ENCODE results near the gene PDCD1. TPM values are rescaled to one million over a fixed set of nuclear protein-coding genes. Genes with fewer than 3 reads are reported as not detected.
"Not testable (repeated sequence)": the region's sequence is repeated elsewhere in the genome, so short reads cannot be mapped to it uniquely, and the experiment has no call there.

Gene PDCD1
- total RNA-seq: not detected in 2 replicates

- no peak for DNase-seq (ENCODE audit: extremely low read depth, low read depth, low spot score)
Observed at GRCh38 chr2:241858206-241859016, at the start of gene PDCD1. Gene PDCD1 (minus strand): TSS chr2:241858894. CDS start chr2:241858838, 56 bp downstream.

GRCh38 chr2:241907831-241908230 lies 49.1 kb upstream of the PDCD1 start:
- not testable (repeated sequence) for DNase-seq (ENCODE audit: extremely low read depth, low read depth, low spot score)

GRCh38 chr2:241906826-241907570 lies 48.3 kb upstream of the PDCD1 start:
- no peak for DNase-seq (ENCODE audit: extremely low read depth, low read depth, low spot score)

GRCh38 chr2:241906378-241906770 lies 47.7 kb upstream of the PDCD1 start:
- DNase-seq (ENCODE audit: extremely low read depth, low read depth, low spot score): not testable (repeated sequence)

- no peak for DNase-seq (ENCODE audit: extremely low read depth, low read depth, low spot score)
Observed at GRCh38 chr2:241905716-241906377, 47.2 kb upstream of the PDCD1 start.

- no peak for DNase-seq (ENCODE audit: extremely low read depth, low read depth, low spot score)
Observed at GRCh38 chr2:241904791-241905710, 46.4 kb upstream of the PDCD1 start.

GRCh38 chr2:241904011-241904718 lies 45.5 kb upstream of the PDCD1 start:
- no peak for DNase-seq (ENCODE audit: extremely low read depth, low read depth, low spot score)

GRCh38 chr2:241903121-241904010 lies 44.7 kb upstream of the PDCD1 start:
- DNase-seq (ENCODE audit: extremely low read depth, low read depth, low spot score): no peak

- DNase-seq (ENCODE audit: extremely low read depth, low read depth, low spot score): no peak
Observed at GRCh38 chr2:241902357-241902991, 43.8 kb upstream of the PDCD1 start.

- no peak for DNase-seq (ENCODE audit: extremely low read depth, low read depth, low spot score)
Observed at GRCh38 chr2:241901500-241902351, 43.0 kb upstream of the PDCD1 start.

- no peak for DNase-seq (ENCODE audit: extremely low read depth, low read depth, low spot score)
Observed at GRCh38 chr2:241901018-241901380, 42.3 kb upstream of the PDCD1 start.

GRCh38 chr2:241900251-241901017 lies 41.7 kb upstream of the PDCD1 start:
- DNase-seq (ENCODE audit: extremely low read depth, low read depth, low spot score): no peak

GRCh38 chr2:241898463-241899270 lies 40.0 kb upstream of the PDCD1 start:
- DNase-seq (ENCODE audit: extremely low read depth, low read depth, low spot score): no peak

- DNase-seq (ENCODE audit: extremely low read depth, low read depth, low spot score): no peak
Observed at GRCh38 chr2:241897231-241897916, 38.7 kb upstream of the PDCD1 start.

- DNase-seq (ENCODE audit: extremely low read depth, low read depth, low spot score): no peak
Observed at GRCh38 chr2:241896746-241897201, 38.1 kb upstream of the PDCD1 start.
